ENCODE measurements around the gene NFKB1. TPM values are rescaled to one million over a fixed set of nuclear protein-coding genes. Genes with fewer than 3 reads are reported as not detected.

NFKB1 gene
- total and polyA plus RNA-seq, 10 donors: 15.9 to 94.4 (median 55.3) TPM

GRCh38 chr4:102620697-102621497 lies 119.7 kb downstream of the NFKB1 start:
- 86 to 93% (median 92%) methylated on average over 8 of the region's 8 CpGs for WGBS, 5 donors
- Histone ChIP-seq H3K27ac (no peak overlapping the region), H3K36me3 (peaks cover 3 to 17% (median 13%) of the 10 kb centered on the region in 6 donors), H3K4me3 (no peak overlapping the region), H3K9me3 (no peaks in the 10 kb centered on the region), H3K4me1 (peaks cover 0 to 11% (median 7%) of the 10 kb centered on the region in 6 donors), H3K27me3 (replicated peaks in 1 of 7) (no peaks in the 10 kb centered on the region)
- TF ChIP-seq CTCF (IDR thresholded peaks at IDR 0.05 in 8 of 11, conservative IDR thresholded peaks at IDR 0.05 in 3 of 11): peak in 5 of 11 experiments; percentile 5 to 41 (median 35)
- no peak for TF ChIP-seq POLR2A (IDR thresholded peaks at IDR 0.05)
- DNase-seq: no peak
- intact Hi-C loops (cut with DNase I; ENCODE audit: low total_unique reads): no loop called here

- TF ChIP-seq POLR2AphosphoS5 (IDR thresholded peaks at IDR 0.05) (no peak), CTCF (IDR thresholded peaks at IDR 0.05 in 8 of 11, conservative IDR thresholded peaks at IDR 0.05 in 3 of 11) (peak in 1 of 11 experiments; percentile 15)
- H3K9me3 ChIP-seq: no peaks in the 10 kb centered on the region
- no peak overlapping the region for H3K27ac ChIP-seq
- peaks cover 0 to 14% (median 7%) of the 10 kb centered on the region in 6 donors for H3K4me1 ChIP-seq
- intact Hi-C loops (cut with DNase I; ENCODE audit: low total_unique reads): no loop called here
- 71 to 89% (median 78%) methylated on average over 5 of the region's 5 CpGs for WGBS, 5 donors
- no peak overlapping the region for H3K4me3 ChIP-seq
- no peak for DNase-seq
- no peaks in the 10 kb centered on the region for H3K27me3 ChIP-seq (replicated peaks in 1 of 7)
- H3K36me3 ChIP-seq: no peaks in the 10 kb centered on the region
Measured at GRCh38 chr4:102623622-102624021, 122.5 kb downstream of the NFKB1 start.

- H3K4me1 ChIP-seq: peaks cover 0 to 14% (median 7%) of the 10 kb centered on the region in 6 donors
- intact Hi-C loops (cut with DNase I; ENCODE audit: low total_unique reads): no loop called here
- no peaks in the 10 kb centered on the region for H3K9me3 ChIP-seq
- TF ChIP-seq POLR2A (IDR thresholded peaks at IDR 0.05) (no peak), CTCF (IDR thresholded peaks at IDR 0.05 in 8 of 11, conservative IDR thresholded peaks at IDR 0.05 in 3 of 11) (no peak), POLR2AphosphoS5 (IDR thresholded peaks at IDR 0.05) (no peak)
- no peaks in the 10 kb centered on the region for H3K36me3 ChIP-seq
- no peaks in the 10 kb centered on the region for H3K27me3 ChIP-seq (replicated peaks in 1 of 7)
- no peak overlapping the region for H3K4me3 ChIP-seq
- DNase-seq: no peak
- H3K27ac ChIP-seq: no peak overlapping the region
- WGBS, 5 donors: 92 to 98% (median 96%) methylated on average over 4 of the region's 4 CpGs
Measured at GRCh38 chr4:102624505-102624904, 123.3 kb downstream of the NFKB1 start.

GRCh38 chr4:102625232-102625930 lies 124.2 kb downstream of the NFKB1 start:
- Histone ChIP-seq H3K27ac (no peak overlapping the region), H3K4me1 (peaks cover 0 to 14% (median 7%) of the 10 kb centered on the region in 6 donors), H3K27me3 (replicated peaks in 1 of 7) (no peaks in the 10 kb centered on the region), H3K36me3 (peaks cover 0 to 3% (median 0%) of the 10 kb centered on the region in 6 donors), H3K4me3 (no peak overlapping the region), H3K9me3 (no peaks in the 10 kb centered on the region)
- peak; percentile 84 for DNase-seq
- intact Hi-C loops (cut with DNase I; ENCODE audit: low total_unique reads): loop anchor here (5.0 kb wide), 1 partner anchor 178 kb away; no protein-coding TSS in a partner anchor
- TF ChIP-seq POLR2AphosphoS5 (IDR thresholded peaks at IDR 0.05): no peak
- peak in 10 of 11 experiments; percentile 16 to 67 (median 45) for TF ChIP-seq CTCF (IDR thresholded peaks at IDR 0.05 in 8 of 11, conservative IDR thresholded peaks at IDR 0.05 in 3 of 11)
- WGBS, 5 donors: 33 to 43% (median 37%) methylated on average over 3 of the region's 3 CpGs
